GM18867 (cell line): ENCODE results near the gene UNCX.
"Not testable (repeated sequence)": the region's sequence is repeated elsewhere in the genome, so short reads cannot be mapped to it uniquely, and the experiment has no call there.

Source experiments
- ATAC-seq: cut with Tn5 transposase; IDR thresholded peaks from one replicate; pipeline ENCODE4 v1.9.1; 2021; ENCODE audit warnings: mild to moderate bottlenecking, moderate library complexity; ENCODE audit not compliant: unreplicated experiment

The UNCX gene

DNA sequence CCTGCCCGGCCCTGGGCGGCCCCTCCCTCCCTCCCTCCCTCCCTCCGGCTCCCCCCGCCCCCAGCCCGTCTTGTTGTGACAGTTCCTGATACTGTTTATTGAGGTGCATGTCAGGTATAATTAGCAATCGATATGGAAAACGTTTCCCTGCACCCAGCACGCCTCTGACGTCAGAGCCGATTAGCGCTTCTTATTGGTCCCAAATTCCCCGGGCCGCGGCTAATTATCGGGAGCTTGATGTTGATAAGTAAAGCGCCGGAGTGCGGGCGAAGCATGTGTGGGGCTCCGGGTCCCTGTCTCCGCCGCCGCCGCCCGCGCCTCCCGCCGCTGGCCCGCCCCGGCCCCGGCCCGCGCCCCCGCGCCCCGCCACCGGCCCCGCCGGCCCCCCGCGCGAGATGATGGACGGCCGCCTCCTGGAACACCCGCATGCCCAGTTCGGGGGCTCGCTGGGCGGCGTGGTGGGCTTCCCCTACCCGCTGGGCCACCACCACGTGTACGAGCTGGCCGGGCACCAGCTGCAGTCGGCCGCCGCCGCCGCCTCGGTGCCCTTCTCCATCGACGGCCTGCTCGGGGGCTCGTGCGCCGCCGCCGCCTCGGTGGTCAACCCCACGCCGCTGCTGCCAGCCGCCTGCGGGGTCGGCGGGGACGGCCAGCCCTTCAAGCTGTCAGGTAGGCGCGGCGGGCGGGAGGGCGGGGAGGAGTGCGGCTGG, at the start of gene UNCX:
Gene UNCX (plus strand): TSS at position 250 of the 710 bp plus-strand sequence. CDS start 146 bp downstream, at position 396.
- ATAC-seq = no peak

DNA sequence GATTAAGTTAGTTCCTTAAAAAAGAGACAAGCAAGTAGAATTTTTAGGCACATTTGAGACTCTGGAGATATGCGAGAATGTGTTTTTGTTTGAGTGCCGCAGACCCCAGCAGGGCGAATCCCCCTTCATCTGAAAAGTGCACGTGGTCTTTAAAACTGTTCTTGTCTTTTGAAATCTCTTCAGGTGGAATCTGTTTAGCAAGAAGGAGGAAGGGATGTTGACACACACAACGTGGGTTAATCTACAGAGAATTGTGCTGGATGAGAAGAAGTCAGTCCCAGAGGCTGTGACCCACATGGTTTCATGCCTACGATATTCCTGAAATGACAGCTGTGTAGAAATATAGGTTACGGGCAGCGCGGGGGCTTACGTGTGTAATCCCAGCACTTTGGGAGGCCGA, 45.5 kb upstream of the UNCX start:
- no peak for ATAC-seq

DNA sequence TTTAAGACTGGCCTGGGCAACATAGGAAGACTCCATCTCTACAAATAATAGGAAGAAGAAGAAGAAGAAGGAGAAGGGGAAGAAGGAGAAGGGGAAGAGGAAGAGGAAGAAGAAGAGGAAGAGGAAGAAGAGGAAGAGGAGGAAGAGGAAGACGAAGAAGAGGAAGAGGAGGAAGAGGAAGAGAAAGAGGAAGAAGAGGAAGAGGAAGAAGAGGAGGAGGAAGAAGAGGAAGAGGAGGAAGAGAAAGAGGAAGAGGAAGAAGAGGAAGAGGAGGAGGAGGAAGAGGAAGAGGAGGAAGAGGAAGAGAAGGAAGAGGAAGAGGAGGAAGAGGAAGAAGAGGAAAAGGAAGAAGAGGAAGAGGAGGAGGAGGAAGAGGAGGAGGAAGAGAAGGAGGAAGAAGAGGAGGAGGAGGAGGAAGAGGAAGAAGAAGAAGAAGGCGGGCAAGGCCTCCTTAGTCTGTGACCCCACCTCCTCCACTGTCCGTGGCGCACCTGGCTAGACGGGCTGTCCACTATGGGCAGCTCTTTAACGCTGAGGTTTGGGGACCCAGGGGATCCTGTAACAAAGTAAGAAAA, 43.9 kb upstream of the UNCX start:
- ATAC-seq = no peak

DNA sequence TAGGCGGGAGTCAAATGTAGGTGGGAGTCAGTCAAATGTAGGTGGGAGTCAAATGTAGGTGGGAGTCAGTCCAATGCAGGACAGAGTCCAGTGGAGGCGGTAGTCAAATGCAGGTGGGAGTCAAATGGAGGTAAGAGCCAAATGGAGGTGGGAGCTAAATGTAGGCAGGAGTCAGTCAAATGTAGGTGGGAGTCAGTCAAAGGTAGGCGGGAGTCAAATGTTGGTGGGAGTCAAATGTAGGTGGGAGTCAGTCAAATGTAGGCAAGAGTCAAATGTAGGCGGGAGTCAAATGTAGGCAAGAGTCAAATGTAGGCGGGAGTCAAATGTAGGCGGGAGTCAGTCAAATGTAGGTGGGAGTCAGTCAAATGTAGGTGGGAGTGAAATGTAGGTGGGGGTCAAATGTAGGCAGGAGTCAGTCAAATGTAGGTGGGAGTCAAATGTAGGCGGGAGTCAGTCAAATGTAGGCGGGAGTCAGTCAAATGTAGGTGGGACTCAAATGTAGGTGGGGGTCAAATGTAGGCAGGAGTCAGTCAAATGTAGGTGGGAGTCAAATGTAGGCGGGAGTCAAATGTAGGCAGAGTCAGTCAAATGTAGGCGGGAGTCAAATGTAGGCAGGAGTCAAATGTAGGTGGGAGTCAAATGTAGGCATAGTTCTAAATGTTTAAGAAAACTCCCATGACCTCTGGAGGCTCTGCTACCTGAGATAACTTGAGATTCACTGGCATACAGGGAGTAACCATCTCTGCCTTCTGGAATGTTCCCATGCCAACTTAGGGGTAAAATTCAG, 42.5 kb upstream of the UNCX start:
- ATAC-seq = no peak

DNA sequence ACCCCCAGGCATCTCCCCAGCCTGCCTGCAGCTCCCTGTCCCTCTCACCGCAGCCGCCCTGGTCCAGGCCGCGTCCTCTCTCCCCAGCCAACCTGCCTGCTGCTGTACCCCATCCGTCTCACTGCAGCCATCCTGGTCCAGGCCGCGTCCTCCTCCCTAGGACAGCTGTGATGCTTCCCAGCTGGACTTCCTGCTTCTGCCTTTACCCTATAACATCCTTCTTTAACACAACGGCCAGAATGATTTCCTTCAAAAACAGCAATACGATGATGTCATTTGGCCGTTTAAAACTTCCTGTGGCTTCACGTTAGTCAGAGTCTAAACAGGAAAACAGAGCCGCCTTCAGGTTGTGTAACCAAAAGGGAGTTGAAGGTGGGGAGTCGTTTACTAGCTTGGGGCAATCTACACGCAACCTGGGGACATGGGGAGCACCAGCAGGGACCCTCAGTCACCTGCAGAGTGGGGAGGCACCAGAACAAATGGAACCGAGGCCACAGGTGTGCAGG, 40.4 kb upstream of the UNCX start:
- ATAC-seq = no peak

DNA sequence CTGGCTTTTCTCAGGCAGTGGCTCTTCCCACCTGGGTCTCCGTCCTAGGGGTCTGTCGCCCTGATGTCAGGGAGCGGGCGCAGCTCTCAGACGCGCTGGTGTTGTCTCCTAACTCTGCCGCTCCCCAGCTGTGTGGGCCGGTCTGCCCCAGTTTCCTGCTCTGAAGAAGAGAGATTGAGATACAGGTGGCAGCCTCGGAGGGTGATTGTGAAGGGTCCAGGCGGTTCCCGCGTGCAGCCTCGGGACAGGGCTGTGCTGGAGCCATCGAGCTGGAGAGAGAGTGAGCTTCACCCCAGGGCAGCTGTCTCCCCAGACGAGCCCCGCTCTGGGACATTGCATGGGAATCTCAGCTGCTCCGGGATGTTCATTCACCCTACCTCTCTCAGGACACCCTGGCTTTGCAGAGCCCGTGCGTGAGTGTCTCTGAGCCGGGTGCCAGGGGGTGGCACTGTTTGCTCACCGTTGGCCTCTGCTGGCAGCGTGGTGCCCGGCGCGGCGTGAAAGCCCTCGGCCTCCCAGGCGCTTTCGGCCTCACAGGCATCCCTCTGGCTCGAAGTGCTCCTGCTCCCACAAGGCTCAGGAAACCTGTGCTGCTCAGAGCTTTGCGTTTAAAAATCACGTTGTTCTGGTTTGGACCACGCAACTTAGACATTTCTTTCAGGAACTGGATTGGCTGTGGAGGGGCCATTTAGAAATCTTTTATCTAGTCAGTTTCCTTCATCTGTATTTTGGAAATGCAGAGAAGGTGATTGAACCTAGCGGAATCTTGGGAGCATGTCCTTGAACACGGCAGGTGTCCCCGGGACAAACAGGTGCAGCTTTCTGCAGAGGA, 38.9 kb upstream of the UNCX start:
- no peak for ATAC-seq

DNA sequence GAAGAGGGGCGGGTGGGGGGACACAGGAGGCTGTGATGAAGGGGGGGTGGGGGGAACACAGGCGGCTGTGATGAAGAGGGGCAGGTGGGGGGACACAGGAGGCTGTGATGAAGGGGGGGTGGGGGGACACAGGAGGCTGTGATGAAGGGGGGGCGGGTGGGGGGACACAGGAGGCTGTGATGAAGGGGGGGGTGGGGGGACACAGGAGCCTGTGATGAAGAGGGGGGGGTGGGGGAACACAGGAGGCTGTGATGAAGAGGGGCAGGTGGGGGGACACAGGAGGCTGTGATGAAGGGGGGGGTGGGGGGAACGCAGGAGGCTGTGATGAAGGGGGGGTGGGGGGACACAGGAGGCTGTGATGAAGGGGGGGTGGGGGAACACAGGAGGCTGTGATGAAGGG, 36.2 kb upstream of the UNCX start:
- ATAC-seq = not testable (repeated sequence)

DNA sequence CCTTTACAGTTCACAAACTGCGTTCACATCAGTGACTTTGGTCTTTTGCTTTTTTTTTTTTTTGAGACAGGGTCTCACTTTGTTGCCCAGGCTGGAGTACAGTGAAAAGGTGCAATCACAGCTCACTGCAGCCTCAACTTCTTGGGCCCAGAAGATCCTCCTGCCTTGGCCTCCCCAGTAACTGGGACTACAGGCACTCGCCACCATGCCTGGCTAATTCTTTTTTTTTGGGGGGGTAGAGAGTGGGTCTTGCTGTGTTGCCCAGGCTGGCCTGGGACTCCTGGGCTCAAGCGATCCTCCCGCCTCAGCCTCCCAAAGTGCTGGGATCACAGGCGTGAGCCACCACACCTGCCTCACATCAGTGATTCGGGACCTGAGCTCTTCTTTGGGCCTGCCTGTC, 35.7 kb upstream of the UNCX start:
- ATAC-seq = no peak

DNA sequence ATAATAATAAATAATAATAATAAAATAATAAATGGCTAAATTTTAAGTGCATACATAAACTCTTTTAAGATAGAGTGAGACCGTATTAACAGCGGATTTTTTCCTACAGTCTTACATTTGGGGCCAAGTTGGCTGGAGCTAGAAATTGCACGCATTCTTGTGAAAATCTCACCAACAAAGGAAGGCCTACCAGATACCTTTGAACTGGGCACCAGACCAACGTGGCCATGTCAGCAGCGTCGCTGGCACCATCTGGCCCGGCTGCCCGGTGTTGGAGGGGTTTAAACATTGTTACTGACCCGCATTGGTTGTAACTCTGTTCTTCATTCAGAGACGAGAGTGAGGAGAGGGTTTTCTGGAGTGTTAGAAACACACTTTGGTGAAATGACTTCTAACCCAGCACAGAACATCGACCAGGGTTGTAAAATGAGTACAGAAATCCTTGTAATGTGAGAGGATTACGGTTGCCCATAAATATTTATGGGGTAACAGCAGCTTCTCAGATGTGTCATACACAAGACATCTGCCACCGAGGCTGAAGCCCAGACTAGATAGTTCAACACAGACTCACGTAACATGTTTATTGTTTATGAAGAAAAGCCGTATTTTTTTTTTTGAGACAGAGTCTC, 34.6 kb upstream of the UNCX start:
- no peak for ATAC-seq

DNA sequence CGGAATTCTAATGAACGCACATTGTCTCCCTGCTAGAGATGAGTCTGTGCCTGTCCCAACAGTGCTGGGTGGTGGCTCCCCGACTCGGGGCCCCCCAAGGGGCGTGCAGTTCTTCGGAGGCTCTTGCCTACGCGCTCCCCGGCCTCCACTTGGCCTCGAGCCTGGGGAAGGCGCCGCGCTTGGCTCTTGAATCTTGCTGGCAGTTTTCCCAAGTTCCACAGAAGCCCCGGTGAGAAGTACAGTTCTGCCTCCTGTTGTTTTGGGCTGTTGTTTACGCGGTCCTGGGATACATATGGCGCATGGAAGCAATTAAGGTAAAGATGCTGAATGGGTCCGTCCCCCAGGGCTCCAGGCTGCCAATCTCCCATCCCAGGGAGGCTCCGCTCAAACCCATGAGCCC, 32.6 kb upstream of the UNCX start:
- ATAC-seq = no peak

DNA sequence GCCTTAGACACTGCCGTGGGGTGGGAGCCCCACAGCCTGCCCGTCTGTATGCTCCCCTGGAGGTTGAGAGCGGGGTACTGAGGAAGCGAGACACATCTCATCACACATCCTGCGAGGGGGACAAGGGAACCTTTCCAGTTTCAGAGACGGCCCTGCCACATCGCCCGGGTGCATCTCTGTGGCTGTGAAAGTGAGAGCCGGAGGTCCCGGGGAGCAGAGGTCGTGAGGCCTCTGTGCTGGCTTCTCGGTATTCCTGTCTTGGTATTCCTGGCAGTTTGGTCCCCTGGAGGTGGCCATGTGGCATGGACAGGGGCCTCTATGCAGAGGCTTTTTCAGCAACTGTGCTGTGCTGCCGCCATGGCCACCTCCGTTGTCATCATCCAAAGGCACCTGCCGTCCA, 30.8 kb upstream of the UNCX start:
- ATAC-seq = no peak

DNA sequence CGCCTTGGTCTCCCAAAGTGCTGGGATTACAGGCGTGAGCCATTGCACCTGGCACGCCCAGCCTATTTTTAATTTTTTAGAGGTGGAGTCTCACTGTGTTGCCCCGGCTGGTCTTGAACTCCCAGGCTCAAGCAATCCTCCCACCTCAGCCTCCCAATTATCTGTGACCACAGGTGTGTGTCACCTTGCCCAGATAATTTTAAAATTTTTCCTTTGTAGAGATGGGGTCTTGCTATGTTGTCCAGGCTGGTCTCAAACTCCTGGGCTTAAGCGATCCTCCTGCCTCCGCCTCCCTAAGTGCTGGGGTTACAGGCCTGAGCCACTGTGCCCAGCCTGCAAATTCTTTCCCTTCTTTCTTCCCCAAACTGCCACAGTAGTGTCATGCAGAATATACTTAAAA, 29.8 kb upstream of the UNCX start:
- ATAC-seq = not testable (repeated sequence)

DNA sequence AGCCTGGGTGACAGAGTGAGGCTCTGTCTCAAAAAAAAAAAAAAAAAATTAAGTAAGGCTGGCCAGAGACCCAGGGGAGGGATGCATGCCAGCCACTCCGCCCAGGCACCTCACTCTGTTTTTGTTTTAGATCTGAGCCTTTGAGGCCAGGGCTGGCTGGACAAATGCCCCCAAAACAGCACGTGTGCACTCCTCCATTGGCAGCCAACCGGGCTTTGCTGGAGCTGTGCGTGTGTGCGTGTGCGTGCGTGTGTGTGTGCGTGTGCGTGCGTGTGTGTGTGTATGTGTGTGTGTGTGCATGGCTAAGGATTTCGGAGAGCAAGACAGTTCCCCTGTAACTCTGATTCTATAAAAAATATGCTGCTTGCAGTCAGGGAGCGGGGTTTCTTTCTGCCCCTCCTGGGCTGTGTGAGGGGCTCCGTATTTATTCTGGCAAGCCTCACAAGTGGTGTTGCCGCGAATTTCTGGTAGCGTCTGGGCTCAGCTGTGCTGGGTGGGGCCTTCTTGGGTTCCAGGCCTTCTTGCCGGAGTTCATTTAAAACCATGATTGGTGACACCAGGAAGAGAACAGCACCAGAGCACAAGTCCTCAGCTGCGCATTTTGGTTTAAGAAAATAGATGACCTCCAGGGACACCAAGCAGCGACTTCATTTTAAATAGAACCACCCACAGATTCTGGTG, 28.1 kb upstream of the UNCX start:
- no peak for ATAC-seq

DNA sequence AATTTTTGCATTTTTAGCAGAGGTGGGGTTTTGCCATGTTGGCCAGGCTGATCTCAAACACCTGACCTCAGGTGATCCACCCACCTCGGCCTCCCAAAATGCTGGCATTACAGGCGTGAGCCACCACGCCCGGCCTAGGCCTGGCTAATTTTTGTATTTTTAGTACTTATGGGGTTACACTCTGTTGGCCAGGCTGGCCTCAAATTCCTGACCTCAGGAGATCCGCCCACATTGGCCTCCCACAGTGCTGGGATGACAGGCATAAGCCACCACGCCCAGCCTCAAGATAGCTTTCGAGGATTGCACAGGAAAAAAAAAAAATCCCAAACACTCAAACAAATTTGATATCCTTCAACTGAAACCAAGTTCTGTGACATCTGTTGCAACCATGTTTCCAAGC, 26.9 kb upstream of the UNCX start:
- ATAC-seq = not testable (repeated sequence)

DNA sequence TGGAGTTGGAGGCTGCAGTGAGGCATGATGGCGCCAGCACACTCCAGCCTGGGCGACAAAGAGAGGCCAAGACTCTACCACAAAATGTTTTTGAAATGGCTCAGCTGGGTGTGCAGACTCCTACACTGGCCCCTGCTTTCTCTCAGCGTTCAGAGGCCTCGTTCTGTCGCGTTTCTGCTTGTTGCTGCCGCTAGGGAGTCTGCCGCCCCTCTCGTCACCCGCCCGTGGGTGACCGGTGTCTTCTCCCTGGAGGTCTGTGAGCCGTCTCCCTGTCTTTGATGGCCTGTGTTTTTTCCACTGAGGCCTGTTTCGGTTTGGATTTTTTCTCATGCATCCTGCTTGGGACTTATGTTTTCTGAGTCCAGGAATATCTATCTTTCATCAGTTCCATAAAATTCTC, 23.6 kb upstream of the UNCX start:
- no peak for ATAC-seq

DNA sequence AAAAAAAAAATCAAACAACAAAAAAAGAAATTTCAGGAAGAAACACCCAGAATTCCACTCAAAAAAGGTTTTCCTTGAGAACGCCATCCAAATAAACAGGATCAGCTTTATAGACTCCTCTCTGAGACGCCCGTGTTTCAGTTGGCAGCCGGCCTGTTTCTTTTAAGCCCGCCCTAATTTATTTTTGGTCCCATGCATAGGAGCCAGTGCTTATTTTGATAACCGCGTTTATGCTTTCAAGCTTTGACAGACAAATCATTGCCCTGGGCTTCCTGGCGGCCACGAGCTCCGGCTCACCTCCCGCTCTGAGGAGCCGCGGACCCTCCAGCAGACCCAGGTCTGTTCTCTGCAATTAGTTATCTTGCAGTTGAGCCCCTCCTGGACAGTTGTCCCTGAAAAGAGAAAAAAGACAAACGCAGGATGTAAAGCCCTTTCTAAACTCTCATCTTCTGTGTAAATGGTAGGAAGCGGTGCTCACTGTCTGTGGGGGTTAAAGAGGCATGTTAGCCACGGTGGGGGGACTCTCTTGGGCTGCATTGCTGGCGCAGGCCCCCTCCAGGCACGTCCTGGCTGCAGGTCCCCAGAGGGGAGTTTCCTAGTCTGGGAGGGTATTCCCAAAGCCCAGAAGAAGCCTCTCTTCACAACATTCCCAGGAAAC, 22.2 kb upstream of the UNCX start:
- no peak for ATAC-seq

DNA sequence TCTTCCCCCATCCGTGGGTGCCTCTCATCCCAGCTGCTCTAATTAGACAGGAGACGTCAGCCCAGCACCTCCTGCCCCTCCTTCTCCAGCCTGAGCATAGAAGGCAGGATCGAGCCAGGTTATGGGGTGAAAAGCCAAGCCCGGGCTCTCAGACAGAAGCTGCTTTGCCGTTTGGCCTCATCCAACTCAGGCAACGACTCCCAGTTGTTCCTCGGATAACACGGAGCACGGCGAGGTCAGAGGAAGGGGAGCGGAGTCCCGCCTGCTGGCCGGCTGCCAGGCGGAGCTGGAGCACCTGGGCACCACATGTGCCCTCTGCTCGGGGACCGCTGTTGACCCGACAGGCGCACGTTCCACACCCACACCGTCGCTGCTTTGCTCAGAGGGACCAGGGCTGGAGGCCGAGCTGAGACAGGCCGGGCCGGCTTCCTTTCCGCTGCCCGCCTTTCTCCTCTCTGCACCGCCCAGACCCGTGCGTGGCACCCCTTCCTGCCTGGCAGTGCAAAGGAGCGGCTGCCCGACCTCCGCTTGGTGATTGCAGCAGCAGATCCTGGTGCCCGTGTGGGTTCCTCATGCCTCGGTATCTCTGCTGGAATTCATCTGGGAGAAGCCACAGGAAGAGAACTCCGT, 21.6 kb upstream of the UNCX start:
- ATAC-seq = no peak

DNA sequence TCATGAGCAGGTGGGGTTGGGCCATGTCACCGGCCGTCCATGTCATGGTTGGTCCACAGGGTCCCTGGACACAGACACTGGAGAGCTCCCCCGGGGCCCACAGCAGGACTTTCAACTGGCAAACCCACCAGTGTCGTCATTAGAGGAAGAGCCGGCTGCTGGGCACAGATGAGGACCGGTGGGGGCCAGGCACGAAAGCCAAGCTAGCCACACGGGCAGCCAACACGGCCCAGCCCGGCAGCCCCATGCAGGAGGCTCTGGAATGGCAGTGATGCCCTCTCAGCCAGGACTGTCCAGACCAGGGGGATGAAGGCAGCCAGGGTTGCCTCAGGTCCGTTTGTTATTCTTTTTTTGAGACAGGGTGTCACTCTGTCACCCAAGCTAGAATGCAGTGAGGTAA, 21.1 kb upstream of the UNCX start:
- ATAC-seq = no peak

DNA sequence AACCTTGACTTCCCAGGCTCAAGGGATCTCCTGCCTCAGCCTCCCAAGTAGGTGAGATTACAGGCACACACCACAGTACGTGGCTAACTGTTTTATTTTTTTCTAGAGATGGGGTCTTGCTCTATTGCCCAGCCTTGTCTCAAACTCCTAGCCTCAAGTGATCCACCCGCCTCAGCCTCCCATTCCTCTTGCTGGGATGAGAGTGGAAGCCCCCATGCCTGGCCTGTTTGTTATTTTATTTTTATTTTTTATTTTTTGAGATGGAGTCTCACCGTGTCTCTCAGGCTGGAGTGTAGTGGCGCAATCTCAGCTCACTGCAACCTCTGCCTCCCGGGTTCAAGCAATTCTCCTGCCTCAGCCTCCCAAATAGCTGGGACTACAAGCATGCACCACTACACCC, 20.6 kb upstream of the UNCX start:
- ATAC-seq = not testable (repeated sequence)
